HCT116 (cell line): ENCODE measurements around the gene SNED1. TPM values are rescaled to one million over a fixed set of nuclear protein-coding genes. Genes with fewer than 3 reads are reported as not detected.

Experiments
- ATAC-seq: fragments of 200-7000 bp; cut with Tn5 transposase; 2 replicates; pipeline ENCODE4 v1.9.1; 2020; ENCODE audit warnings: mild to moderate bottlenecking, moderate library complexity
- BruUV-seq: library from RNA; stranded (reverse); fragments of 400-500 nt; replicated peaks from 2 replicates; lab custom pipeline; 2021; lab: Mats Ljungman, UMichigan
- CTCF ChIA-PET: fragments of 300-600 bp; sonication (Branson Sonifier 250); formaldehyde crosslinking; loops from one replicate; lab custom pipeline; 2021; ENCODE audit warnings: antibody characterized with exemption; lab: Charles Lee
- POLR2A ChIA-PET: fragments of 300-600, 350-600 bp; sonication (Branson Sonifier 250); formaldehyde crosslinking; loops from one replicate; lab custom pipeline; 2021; ENCODE audit warnings: antibody characterized with exemption; lab: Charles Lee
- RAD21 ChIA-PET, 2 experiments: fragments of 300-600 bp; sonication (Branson Sonifier 250); formaldehyde crosslinking; loops; one replicate each; lab custom pipeline; 2023; ENCODE audit warnings: low total read pairs in 2 of 2; ENCODE audit not compliant: uncharacterized antibody in 2 of 2, unreplicated experiment in 2 of 2, low non-redundant PET in 1 of 2; lab: Charles Lee
- DNase-seq: peaks from one replicate; pipeline ENCODE4 v3.0.0-alpha.2; 2010; ENCODE audit warnings: low read depth, low spot score
- H2AFZ ChIP-seq: fragments of 200-600 bp; shearing (Covaris generic), sonication (generic); 2 replicates; pipeline ENCODE4 v1.6.1; 2017; ENCODE audit warnings: low read depth, mixed run types, mixed read lengths, antibody characterized with exemption, low read length; ENCODE audit not compliant: poor library complexity, severe bottlenecking
- H3K27ac ChIP-seq: 2 replicates; pipeline ENCODE4 v1.5.1; 2012; ENCODE audit warnings: low read depth, low read length
- H3K27me3 ChIP-seq: fragments of 200-600 bp; sonication (generic); 2 replicates; pipeline ENCODE4 v1.6.1; 2016; ENCODE audit warnings: mixed run types, low read length, mixed read lengths; ENCODE audit not compliant: insufficient read depth
- H3K36me3 ChIP-seq, 2 experiments: fragments of 200-500 bp in 1 of 2; fragments of 200-600 bp in 1 of 2; sonication (Bioruptor generic) in 1 of 2; sonication (generic) in 1 of 2; 2 replicates each; pipeline versions ENCODE4 v1.5.1 to v1.6.1; 2014 to 2016; ENCODE audit warnings: low read length in 2 of 2, inconsistent platforms in 1 of 2, mixed read lengths in 1 of 2, mixed run types in 1 of 2; ENCODE audit not compliant: insufficient read depth in 2 of 2, control insufficient read depth in 1 of 2
- H3K4me1 ChIP-seq, 2 experiments: fragments of 200-600 bp in 1 of 2; sonication (generic) in 1 of 2; 2 replicates each; pipeline versions ENCODE4 v1.5.1 to v1.6.1; 2012 to 2017; ENCODE audit warnings: low read length in 2 of 2, inconsistent platforms in 1 of 2, mild to moderate bottlenecking in 1 of 2, mixed read lengths in 1 of 2, mixed run types in 1 of 2, moderate library complexity in 1 of 2; ENCODE audit not compliant: insufficient read depth in 2 of 2, control insufficient read depth in 1 of 2
- H3K4me2 ChIP-seq: fragments of 200-600 bp; sonication (generic); 2 replicates; pipeline ENCODE4 v1.6.1; 2017; ENCODE audit warnings: mixed run types, low read length, mixed read lengths
- H3K4me3 ChIP-seq, 2 experiments: fragments of 200-600 bp in 1 of 2; sonication (generic) in 1 of 2; replicated peaks in 1 of 2; 2 replicates each; pipeline ENCODE4 v1.5.1; 2011 to 2016; ENCODE audit warnings: low read length in 2 of 2, control low read depth in 1 of 2, low read depth in 1 of 2, mild to moderate bottlenecking in 1 of 2, mixed read lengths in 1 of 2, mixed run types in 1 of 2
- H3K79me2 ChIP-seq: fragments of 200-600 bp; sonication (generic); 2 replicates; pipeline ENCODE4 v1.6.1; 2017; ENCODE audit warnings: mild to moderate bottlenecking, mixed run types, low read length, moderate library complexity, mixed read lengths; ENCODE audit not compliant: insufficient read depth
- H3K9ac ChIP-seq: fragments of 200-600 bp; sonication (generic); 2 replicates; pipeline ENCODE4 v1.6.1; 2016; ENCODE audit warnings: low read length, mixed read lengths
- H3K9me2 ChIP-seq: fragments of 200-600 bp; sonication (generic), shearing (Covaris generic); 2 replicates; pipeline ENCODE4 v1.6.1; 2017; ENCODE audit warnings: mixed run types, mild to moderate bottlenecking, moderate library complexity; ENCODE audit not compliant: insufficient read depth
- H3K9me3 ChIP-seq, 2 experiments: fragments of 200-500 bp in 1 of 2; fragments of 200-600 bp in 1 of 2; sonication (Bioruptor generic) in 1 of 2; sonication (generic) in 1 of 2; 2 replicates each; pipeline ENCODE4 v1.6.1; 2014 to 2017; ENCODE audit warnings: low read length in 2 of 2, mixed read lengths in 2 of 2, inconsistent platforms in 1 of 2, low read depth in 1 of 2, mild to moderate bottlenecking in 1 of 2, mixed run types in 1 of 2, moderate library complexity in 1 of 2; ENCODE audit not compliant: control insufficient read depth in 1 of 2, insufficient read depth in 1 of 2
- H4K20me1 ChIP-seq: fragments of 200-600 bp; sonication (generic), shearing (Covaris generic); 2 replicates; pipeline ENCODE4 v1.6.1; 2017; ENCODE audit warnings: mixed run types, mild to moderate bottlenecking, moderate library complexity; ENCODE audit not compliant: insufficient read depth
- CBX3 ChIP-seq: IDR thresholded peaks from 2 replicates; pipeline ENCODE4 v1.6.1; 2012; ENCODE audit warnings: low read depth
- EGR1 ChIP-seq: IDR thresholded peaks from 2 replicates; pipeline ENCODE4 v1.6.1; 2012; ENCODE audit warnings: low read depth
- EZH2 ChIP-seq: fragments of 200-600 bp; sonication (generic); IDR thresholded peaks from 2 replicates; pipeline ENCODE4 v1.6.1; 2017; ENCODE audit warnings: antibody characterized with exemption, mixed run types
- EZH2phosphoT487 ChIP-seq: fragments of 200-600 bp; IDR thresholded peaks from 2 replicates; pipeline ENCODE4 v1.6.1; 2018; ENCODE audit warnings: antibody characterized with exemption, borderline replicate concordance
- JUND ChIP-seq: IDR thresholded peaks from 2 replicates; pipeline ENCODE4 v1.6.1; 2012
- POLR2A ChIP-seq: IDR thresholded peaks from 2 replicates; pipeline ENCODE4 v1.7.0; 2011; ENCODE audit warnings: borderline replicate concordance; ENCODE audit not compliant: insufficient read depth, insufficient read length; ENCODE audit errors: extremely low read depth
- POLR2AphosphoS5 ChIP-seq: IDR thresholded peaks from 2 replicates; pipeline ENCODE4 v1.6.1; 2011; ENCODE audit warnings: mild to moderate bottlenecking, low read depth, low read length, moderate library complexity
- RAD21 ChIP-seq: IDR thresholded peaks from 2 replicates; pipeline ENCODE4 v1.6.1; 2012; ENCODE audit warnings: low read depth, mild to moderate bottlenecking
- SIN3A ChIP-seq: IDR thresholded peaks from 2 replicates; pipeline ENCODE4 v1.6.1; 2012; ENCODE audit warnings: low read depth
- SP1 ChIP-seq: IDR thresholded peaks from 2 replicates; pipeline ENCODE4 v1.6.1; 2012; ENCODE audit warnings: low read depth
- SRF ChIP-seq: IDR thresholded peaks from 2 replicates; pipeline ENCODE4 v1.6.1; 2012; ENCODE audit warnings: low read depth
- YY1 ChIP-seq: IDR thresholded peaks from 2 replicates; pipeline ENCODE4 v1.6.1; 2011; ENCODE audit warnings: low read length, low read depth, moderate library complexity, mild to moderate bottlenecking; ENCODE audit not compliant: insufficient replicate concordance; ENCODE audit errors: extremely low read depth
- ZFX ChIP-seq: fragments of 450-650 bp; IDR thresholded peaks from 2 replicates; pipeline ENCODE4 v1.6.1; 2017
- ZNF274 ChIP-seq: fragments of 200-500 bp; sonication (Bioruptor generic); IDR thresholded peaks from 2 replicates; pipeline ENCODE4 v1.6.1; 2014; ENCODE audit warnings: mild to moderate bottlenecking, low read depth, low read length, inconsistent platforms
- intact Hi-C: fragments of 100-400 bp; cut with micrococcal nuclease; formaldehyde crosslinking; loops from 2 replicates; pipeline ENCODE4 v1.10.0; 2022
- total RNA-seq: library from RNA; stranded (reverse); gene quantifications from one replicate; pipeline ENCODE4 v1.2.1, GENCODE V29; 2021; ENCODE audit not compliant: unreplicated experiment
- TF ChIP-seq, protein P1 (sequence below): IDR thresholded peaks from 2 replicates; pipeline ENCODE4 v1.6.1; 2012; ENCODE audit warnings: low read depth
- TF ChIP-seq, protein P2 (sequence below), 3 experiments: fragments of 200-600 bp in 1 of 3; sonication (generic) in 1 of 3; IDR thresholded peaks in 2 of 3; conservative IDR thresholded peaks in 1 of 3; 2 replicates each; pipeline ENCODE4 v1.5.1; 2012 to 2017; ENCODE audit warnings: low read depth in 2 of 3, low read length in 2 of 3, antibody characterized with exemption in 1 of 3, borderline replicate concordance in 1 of 3, control low read depth in 1 of 3, mild to moderate bottlenecking in 1 of 3, mixed read lengths in 1 of 3, mixed run types in 1 of 3, moderate library complexity in 1 of 3; ENCODE audit not compliant: insufficient read depth in 1 of 3

SNED1 gene
- total RNA-seq, 1 experiment from 2014 or later: 9.6 TPM

DNA sequence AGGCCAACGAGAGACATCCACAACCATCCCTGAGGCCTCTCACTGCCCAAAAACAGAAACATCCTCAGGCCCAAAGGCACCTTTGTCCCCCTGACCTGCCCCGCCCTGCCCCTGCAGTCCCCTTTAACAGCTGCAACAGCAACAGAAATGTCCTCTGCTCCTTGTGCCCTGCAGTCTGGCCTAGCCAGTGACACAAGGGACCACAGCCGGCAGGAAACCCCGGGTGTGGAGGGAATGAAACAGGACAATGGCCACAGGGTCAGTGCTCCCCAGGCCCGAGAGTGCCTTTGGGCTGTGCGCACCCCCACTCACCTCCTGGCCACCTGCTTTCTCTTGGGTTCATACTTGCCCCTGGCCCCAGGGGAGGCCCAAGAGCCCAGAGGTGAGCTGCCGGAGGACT, 35.6 kb downstream of the SNED1 start:
- Histone ChIP-seq H3K4me2 (no peak overlapping the region), H3K9me2 (no peaks in the 10 kb centered on the region), H3K27me3 (no peaks in the 10 kb centered on the region), H3K27ac (no peak overlapping the region), H3K9me3 (no peaks in the 10 kb centered on the region), H3K9ac (no peak overlapping the region), H4K20me1 (no peaks in the 10 kb centered on the region), H3K4me1 (no peaks in the 10 kb centered on the region), H3K36me3 (no peaks in the 10 kb centered on the region), H2AFZ (no peak overlapping the region), H3K4me3 (no peak overlapping the region), H3K79me2 (no peaks in the 10 kb centered on the region)
- intact Hi-C loops: no loop called here
- ChIA-PET CTCF (no interaction called here), POLR2A (no interaction called here), RAD21 (no interaction called here)
- TF ChIP-seq YY1: no peak
- DNase-seq (no peak), ATAC-seq (no peak)
- BruUV-seq: no TSS peak

DNA sequence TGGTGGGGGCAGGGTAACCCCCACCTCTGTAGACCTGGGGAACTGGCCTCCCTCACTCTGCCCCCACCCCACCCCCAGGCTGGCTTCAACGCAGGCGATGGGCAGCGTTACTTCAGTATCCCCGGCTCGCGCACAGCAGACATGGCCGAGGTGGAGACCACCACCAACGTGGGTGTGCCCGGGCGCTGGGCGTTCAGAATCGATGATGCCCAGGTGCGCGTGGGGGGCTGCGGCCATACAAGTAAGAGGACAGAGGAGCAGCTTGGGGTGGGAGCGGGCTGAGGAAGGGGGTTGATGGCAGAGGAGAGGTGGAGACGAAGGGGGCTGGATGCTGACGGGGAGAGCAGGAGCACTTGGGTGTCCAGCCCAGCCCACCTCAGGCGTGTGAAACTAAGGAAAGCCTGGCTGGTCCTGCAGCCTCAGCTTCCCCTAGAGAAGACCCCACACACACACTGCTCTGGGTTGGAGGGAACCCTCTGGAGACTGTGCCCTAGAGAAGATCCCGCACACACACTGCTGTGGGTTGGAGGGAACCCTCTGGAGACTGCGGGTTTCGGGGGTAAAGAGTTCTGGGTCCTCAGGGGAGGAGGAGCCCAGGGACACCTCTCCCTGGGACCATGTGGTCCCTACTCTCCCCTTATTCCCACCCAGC, 36.2 kb downstream of the SNED1 start:
- no TSS peak for BruUV-seq
- RAD21 ChIA-PET: no interaction called here
- H3K36me3 ChIP-seq: no peaks in the 10 kb centered on the region
- no peaks in the 10 kb centered on the region for H3K9me3 ChIP-seq
- H3K9ac ChIP-seq: no peak overlapping the region
- DNase-seq (no peak), ATAC-seq (no peak)
- no peaks in the 10 kb centered on the region for H3K9me2 ChIP-seq
- intact Hi-C loops: no loop called here
- POLR2A ChIA-PET: no interaction called here
- no peaks in the 10 kb centered on the region for H4K20me1 ChIP-seq
- no peak overlapping the region for H3K27ac ChIP-seq
- no peaks in the 10 kb centered on the region for H3K4me1 ChIP-seq
- CTCF ChIA-PET: no interaction called here
- H3K27me3 ChIP-seq: no peaks in the 10 kb centered on the region
- H2AFZ ChIP-seq: no peak overlapping the region
- H3K4me3 ChIP-seq: no peak overlapping the region
- H3K4me2 ChIP-seq: no peak overlapping the region
- no peak for TF ChIP-seq SP1
- no peak for TF ChIP-seq EGR1
- no peak for TF ChIP-seq SIN3A
- no peak for TF ChIP-seq JUND
- TF ChIP-seq, protein P1, sequence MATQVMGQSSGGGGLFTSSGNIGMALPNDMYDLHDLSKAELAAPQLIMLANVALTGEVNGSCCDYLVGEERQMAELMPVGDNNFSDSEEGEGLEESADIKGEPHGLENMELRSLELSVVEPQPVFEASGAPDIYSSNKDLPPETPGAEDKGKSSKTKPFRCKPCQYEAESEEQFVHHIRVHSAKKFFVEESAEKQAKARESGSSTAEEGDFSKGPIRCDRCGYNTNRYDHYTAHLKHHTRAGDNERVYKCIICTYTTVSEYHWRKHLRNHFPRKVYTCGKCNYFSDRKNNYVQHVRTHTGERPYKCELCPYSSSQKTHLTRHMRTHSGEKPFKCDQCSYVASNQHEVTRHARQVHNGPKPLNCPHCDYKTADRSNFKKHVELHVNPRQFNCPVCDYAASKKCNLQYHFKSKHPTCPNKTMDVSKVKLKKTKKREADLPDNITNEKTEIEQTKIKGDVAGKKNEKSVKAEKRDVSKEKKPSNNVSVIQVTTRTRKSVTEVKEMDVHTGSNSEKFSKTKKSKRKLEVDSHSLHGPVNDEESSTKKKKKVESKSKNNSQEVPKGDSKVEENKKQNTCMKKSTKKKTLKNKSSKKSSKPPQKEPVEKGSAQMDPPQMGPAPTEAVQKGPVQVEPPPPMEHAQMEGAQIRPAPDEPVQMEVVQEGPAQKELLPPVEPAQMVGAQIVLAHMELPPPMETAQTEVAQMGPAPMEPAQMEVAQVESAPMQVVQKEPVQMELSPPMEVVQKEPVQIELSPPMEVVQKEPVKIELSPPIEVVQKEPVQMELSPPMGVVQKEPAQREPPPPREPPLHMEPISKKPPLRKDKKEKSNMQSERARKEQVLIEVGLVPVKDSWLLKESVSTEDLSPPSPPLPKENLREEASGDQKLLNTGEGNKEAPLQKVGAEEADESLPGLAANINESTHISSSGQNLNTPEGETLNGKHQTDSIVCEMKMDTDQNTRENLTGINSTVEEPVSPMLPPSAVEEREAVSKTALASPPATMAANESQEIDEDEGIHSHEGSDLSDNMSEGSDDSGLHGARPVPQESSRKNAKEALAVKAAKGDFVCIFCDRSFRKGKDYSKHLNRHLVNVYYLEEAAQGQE: no peak
- no peak for TF ChIP-seq ZFX
- TF ChIP-seq RAD21: no peak
- no peak for TF ChIP-seq POLR2AphosphoS5
- TF ChIP-seq CBX3: no peak
- TF ChIP-seq POLR2A: no peak
- no peak for TF ChIP-seq ZNF274
- TF ChIP-seq, protein P2, sequence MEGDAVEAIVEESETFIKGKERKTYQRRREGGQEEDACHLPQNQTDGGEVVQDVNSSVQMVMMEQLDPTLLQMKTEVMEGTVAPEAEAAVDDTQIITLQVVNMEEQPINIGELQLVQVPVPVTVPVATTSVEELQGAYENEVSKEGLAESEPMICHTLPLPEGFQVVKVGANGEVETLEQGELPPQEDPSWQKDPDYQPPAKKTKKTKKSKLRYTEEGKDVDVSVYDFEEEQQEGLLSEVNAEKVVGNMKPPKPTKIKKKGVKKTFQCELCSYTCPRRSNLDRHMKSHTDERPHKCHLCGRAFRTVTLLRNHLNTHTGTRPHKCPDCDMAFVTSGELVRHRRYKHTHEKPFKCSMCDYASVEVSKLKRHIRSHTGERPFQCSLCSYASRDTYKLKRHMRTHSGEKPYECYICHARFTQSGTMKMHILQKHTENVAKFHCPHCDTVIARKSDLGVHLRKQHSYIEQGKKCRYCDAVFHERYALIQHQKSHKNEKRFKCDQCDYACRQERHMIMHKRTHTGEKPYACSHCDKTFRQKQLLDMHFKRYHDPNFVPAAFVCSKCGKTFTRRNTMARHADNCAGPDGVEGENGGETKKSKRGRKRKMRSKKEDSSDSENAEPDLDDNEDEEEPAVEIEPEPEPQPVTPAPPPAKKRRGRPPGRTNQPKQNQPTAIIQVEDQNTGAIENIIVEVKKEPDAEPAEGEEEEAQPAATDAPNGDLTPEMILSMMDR (IDR thresholded peaks at IDR 0.05 in 2 of 3, conservative IDR thresholded peaks at IDR 0.05 in 1 of 3; ENCODE audit: borderline replicate concordance in 1 of 3, insufficient read depth in 1 of 3, low read depth in 2 of 3, low read length in 2 of 3): no peak
- no peak for TF ChIP-seq EZH2
- no peak for TF ChIP-seq SRF
- no peak for TF ChIP-seq EZH2phosphoT487
- TF ChIP-seq YY1: no peak
- H3K79me2 ChIP-seq: no peaks in the 10 kb centered on the region
